ENCODE results near the gene HABP4.

The HABP4 gene

GRCh38 chr9:96510258-96510657, 60.3 kb downstream of the HABP4 start:
- TF ChIP-seq CTCF (IDR thresholded peaks at IDR 0.05; ENCODE audit: low read depth, low read length) (no peak), EZH2phosphoT487 (IDR thresholded peaks at IDR 0.05; ENCODE audit: low read depth) (no peak)
- H3K4me2 ChIP-seq (ENCODE audit: low read length), result no peak overlapping the region
- no peaks in the 10 kb centered on the region for H3K27me3 ChIP-seq (ENCODE audit: low read depth, low read length)
- H3K27ac ChIP-seq (ENCODE audit: low read length), result no peak overlapping the region
- no peak overlapping the region for H2AFZ ChIP-seq (ENCODE audit: low read depth, low read length)
- H3K36me3 ChIP-seq (replicated peaks; ENCODE audit: low read depth, low read length), result no peaks in the 10 kb centered on the region
- no peaks in the 10 kb centered on the region for H3K4me1 ChIP-seq (ENCODE audit: low read length)
- no peaks in the 10 kb centered on the region for H3K9me3 ChIP-seq (ENCODE audit: insufficient read depth, low read length)
- H3K9ac ChIP-seq (ENCODE audit: low read length), result no peak overlapping the region
- no peaks in the 10 kb centered on the region for H4K20me1 ChIP-seq (ENCODE audit: insufficient read depth, low read length)
- H3K4me3 ChIP-seq (ENCODE audit: low read length), result no peak overlapping the region
- H3K79me2 ChIP-seq (ENCODE audit: low read length), result no peaks in the 10 kb centered on the region

GRCh38 chr9:96512240-96512639, 62.3 kb downstream of the HABP4 start:
- Histone ChIP-seq H3K9me3 (ENCODE audit: insufficient read depth, low read length) (no peaks in the 10 kb centered on the region), H3K9ac (ENCODE audit: low read length) (no peak overlapping the region), H3K4me2 (ENCODE audit: low read length) (no peak overlapping the region), H3K79me2 (ENCODE audit: low read length) (no peaks in the 10 kb centered on the region), H3K4me3 (ENCODE audit: low read length) (no peak overlapping the region), H3K4me1 (ENCODE audit: low read length) (no peaks in the 10 kb centered on the region), H3K27me3 (ENCODE audit: low read depth, low read length) (no peaks in the 10 kb centered on the region), H2AFZ (ENCODE audit: low read depth, low read length) (no peak overlapping the region), H3K36me3 (replicated peaks; ENCODE audit: low read depth, low read length) (no peaks in the 10 kb centered on the region), H3K27ac (ENCODE audit: low read length) (no peak overlapping the region), H4K20me1 (ENCODE audit: insufficient read depth, low read length) (no peaks in the 10 kb centered on the region)
- TF ChIP-seq CTCF (IDR thresholded peaks at IDR 0.05; ENCODE audit: low read depth, low read length), result no peak
- TF ChIP-seq EZH2phosphoT487 (IDR thresholded peaks at IDR 0.05; ENCODE audit: low read depth), result no peak

GRCh38 chr9:96513622-96514021, 63.7 kb downstream of the HABP4 start:
- Histone ChIP-seq H3K9me3 (ENCODE audit: insufficient read depth, low read length) (no peaks in the 10 kb centered on the region), H2AFZ (ENCODE audit: low read depth, low read length) (no peak overlapping the region), H3K79me2 (ENCODE audit: low read length) (no peaks in the 10 kb centered on the region), H3K4me1 (ENCODE audit: low read length) (no peaks in the 10 kb centered on the region), H3K4me3 (ENCODE audit: low read length) (no peak overlapping the region), H3K27ac (ENCODE audit: low read length) (no peak overlapping the region), H4K20me1 (ENCODE audit: insufficient read depth, low read length) (no peaks in the 10 kb centered on the region), H3K4me2 (ENCODE audit: low read length) (no peak overlapping the region), H3K36me3 (replicated peaks; ENCODE audit: low read depth, low read length) (no peaks in the 10 kb centered on the region), H3K27me3 (ENCODE audit: low read depth, low read length) (no peaks in the 10 kb centered on the region), H3K9ac (ENCODE audit: low read length) (no peak overlapping the region)
- TF ChIP-seq CTCF (IDR thresholded peaks at IDR 0.05; ENCODE audit: low read depth, low read length), result no peak
- TF ChIP-seq EZH2phosphoT487 (IDR thresholded peaks at IDR 0.05; ENCODE audit: low read depth), result no peak

GRCh38 chr9:96514108-96514799, 64.3 kb downstream of the HABP4 start:
- H2AFZ ChIP-seq (ENCODE audit: low read depth, low read length), result no peak overlapping the region
- H3K36me3 ChIP-seq (replicated peaks; ENCODE audit: low read depth, low read length), result no peaks in the 10 kb centered on the region
- H3K27me3 ChIP-seq (ENCODE audit: low read depth, low read length), result no peaks in the 10 kb centered on the region
- H3K79me2 ChIP-seq (ENCODE audit: low read length), result no peaks in the 10 kb centered on the region
- H4K20me1 ChIP-seq (ENCODE audit: insufficient read depth, low read length), result no peaks in the 10 kb centered on the region
- no peak overlapping the region for H3K4me2 ChIP-seq (ENCODE audit: low read length)
- no peak overlapping the region for H3K4me3 ChIP-seq (ENCODE audit: low read length)
- H3K4me1 ChIP-seq (ENCODE audit: low read length), result no peaks in the 10 kb centered on the region
- H3K27ac ChIP-seq (ENCODE audit: low read length), result no peak overlapping the region
- H3K9ac ChIP-seq (ENCODE audit: low read length), result no peak overlapping the region
- H3K9me3 ChIP-seq (ENCODE audit: insufficient read depth, low read length), result no peaks in the 10 kb centered on the region
- no peak for TF ChIP-seq CTCF (IDR thresholded peaks at IDR 0.05; ENCODE audit: low read depth, low read length)
- TF ChIP-seq EZH2phosphoT487 (IDR thresholded peaks at IDR 0.05; ENCODE audit: low read depth), result no peak
